SU-DHL-6 (cell line): Measurements from ENCODE around the gene APLN.

Experiments used
- H2AFZ ChIP-seq: fragments of 200-600 bp; sonication (generic); 2 replicates; pipeline ENCODE4 v1.6.1; 2014; ENCODE audit warnings: low read depth, mild to moderate bottlenecking, moderate library complexity, mixed read lengths, antibody characterized with exemption, low read length; ENCODE audit not compliant: severe bottlenecking
- H3F3A ChIP-seq: fragments of 200-600 bp; shearing (Covaris generic); 2 replicates; pipeline ENCODE4 v1.6.0; 2016; ENCODE audit warnings: antibody characterized with exemption, mild to moderate bottlenecking; ENCODE audit not compliant: insufficient read depth
- H3K27ac ChIP-seq: fragments of 200-600 bp; sonication (generic); 2 replicates; pipeline ENCODE4 v1.5.1; 2016; ENCODE audit warnings: low read depth, mild to moderate bottlenecking, low read length, moderate library complexity, mixed read lengths
- H3K27me3 ChIP-seq: fragments of 200-600 bp; sonication (generic), shearing (Covaris generic); 2 replicates; pipeline ENCODE4 v1.6.0; 2014; ENCODE audit warnings: mild to moderate bottlenecking, low read length
- H3K36me3 ChIP-seq: fragments of 200-600 bp; sonication (generic); 2 replicates; pipeline ENCODE4 v1.6.1; 2014; ENCODE audit warnings: mild to moderate bottlenecking, low read length, mixed read lengths
- H3K4me2 ChIP-seq: fragments of 300-600, 200-600 bp; shearing (Covaris generic), sonication (generic); 2 replicates; pipeline ENCODE4 v1.6.0; 2014; ENCODE audit warnings: low read length, low read depth, mild to moderate bottlenecking; ENCODE audit not compliant: poor library complexity, severe bottlenecking
- H3K4me3 ChIP-seq: fragments of 200-600 bp; sonication (generic); 2 replicates; pipeline ENCODE4 v1.5.1; 2014; ENCODE audit warnings: antibody characterized with exemption, low read length, mild to moderate bottlenecking, mixed read lengths; ENCODE audit not compliant: insufficient read depth, poor library complexity, severe bottlenecking
- H3K79me2 ChIP-seq: fragments of 200-600 bp; sonication (generic); 2 replicates; pipeline ENCODE4 v1.6.1; 2014; ENCODE audit warnings: mild to moderate bottlenecking, low read length, moderate library complexity; ENCODE audit not compliant: insufficient read depth
- H3K9ac ChIP-seq: fragments of 200-600 bp; sonication (generic); 2 replicates; pipeline ENCODE4 v1.7.0; 2014; ENCODE audit warnings: mild to moderate bottlenecking, low read length
- H3K9me2 ChIP-seq: fragments of 200-600 bp; sonication (generic); replicated peaks from 2 replicates; pipeline ENCODE4 v1.6.1; 2014; ENCODE audit warnings: low read length; ENCODE audit not compliant: insufficient read depth
- H3K9me3 ChIP-seq: fragments of 200-600 bp; sonication (generic); 2 replicates; pipeline ENCODE4 v1.6.1; 2014; ENCODE audit warnings: low read length, mixed read lengths; ENCODE audit not compliant: insufficient read depth
- H4K20me1 ChIP-seq: fragments of 200-600 bp; sonication (generic); 2 replicates; pipeline ENCODE4 v1.6.1; 2014; ENCODE audit warnings: low read depth, mild to moderate bottlenecking, antibody characterized with exemption, low read length, moderate library complexity, mixed read lengths
- CTCF ChIP-seq: fragments of 200-600 bp; sonication (generic); IDR thresholded peaks from one replicate; pipeline ENCODE4 v1.5.1; 2017; ENCODE audit warnings: antibody characterized with exemption, mild to moderate bottlenecking, low read length, moderate library complexity; ENCODE audit not compliant: insufficient read depth, poor library complexity, severe bottlenecking
- EZH2phosphoT487 ChIP-seq: fragments of 200-600 bp; sonication (generic), shearing (Covaris generic); conservative IDR thresholded peaks from 2 replicates; pipeline ENCODE4 v1.6.1; 2018; ENCODE audit warnings: mild to moderate bottlenecking, antibody characterized with exemption, low read length, moderate library complexity, mixed read lengths

APLN gene

GRCh38 chrX:129650183-129650689 is 4.5 kb downstream of the APLN start:
- H3K27me3 ChIP-seq: no peaks in the 10 kb centered on the region
- no peaks in the 10 kb centered on the region for H3F3A ChIP-seq
- no peak for TF ChIP-seq CTCF
- TF ChIP-seq EZH2phosphoT487: no peak
- H3K4me2 ChIP-seq: no peak overlapping the region
- H3K9me2 ChIP-seq: no peaks in the 10 kb centered on the region
- no peak overlapping the region for H2AFZ ChIP-seq
- no peaks in the 10 kb centered on the region for H3K79me2 ChIP-seq
- no peaks in the 10 kb centered on the region for H4K20me1 ChIP-seq
- no peak overlapping the region for H3K4me3 ChIP-seq
- no peaks in the 10 kb centered on the region for H3K36me3 ChIP-seq
- no peak overlapping the region for H3K9ac ChIP-seq
- H3K9me3 ChIP-seq: no peaks in the 10 kb centered on the region
- H3K27ac ChIP-seq: no peak overlapping the region

GRCh38 chrX:129649268-129650182 is 5.2 kb downstream of the APLN start:
- Histone ChIP-seq H3K79me2 (no peaks in the 10 kb centered on the region), H3K4me3 (no peak overlapping the region), H3K9ac (no peak overlapping the region), H3F3A (no peaks in the 10 kb centered on the region), H3K27me3 (no peaks in the 10 kb centered on the region), H2AFZ (no peak overlapping the region), H3K27ac (no peak overlapping the region), H3K9me3 (no peaks in the 10 kb centered on the region), H3K9me2 (no peaks in the 10 kb centered on the region), H4K20me1 (no peaks in the 10 kb centered on the region), H3K36me3 (no peaks in the 10 kb centered on the region), H3K4me2 (no peak overlapping the region)
- TF ChIP-seq EZH2phosphoT487 (no peak), CTCF (no peak)

GRCh38 chrX:129648514-129649267 is 6.1 kb downstream of the APLN start:
- Histone ChIP-seq H3K27me3 (no peaks in the 10 kb centered on the region), H2AFZ (no peak overlapping the region), H3K4me3 (no peak overlapping the region), H3K9me2 (no peaks in the 10 kb centered on the region), H3K9me3 (no peaks in the 10 kb centered on the region), H3K9ac (no peak overlapping the region), H3K79me2 (no peaks in the 10 kb centered on the region), H4K20me1 (no peaks in the 10 kb centered on the region), H3K36me3 (no peaks in the 10 kb centered on the region), H3F3A (no peaks in the 10 kb centered on the region), H3K27ac (no peak overlapping the region), H3K4me2 (no peak overlapping the region)
- TF ChIP-seq EZH2phosphoT487 (no peak), CTCF (no peak)
